Diencephalon (tissue), 1 donor: ENCODE measurements around the gene TMEM41B. TPM values are rescaled to one million over a fixed set of nuclear protein-coding genes. Genes with fewer than 3 reads are reported as not detected.

Source experiments
- small RNA-seq: library from RNA; depleted of rRNA; stranded (forward); fragments of <200 nt; gene quantifications from one replicate; pipeline ENCODE3, GENCODE V24; 2014
- total RNA-seq: library from RNA; depleted of rRNA; stranded (reverse); fragments of >200 nt; gene quantifications from one replicate; pipeline ENCODE4 v1.2.3, GENCODE V29; 2014

The TMEM41B gene, protein sequence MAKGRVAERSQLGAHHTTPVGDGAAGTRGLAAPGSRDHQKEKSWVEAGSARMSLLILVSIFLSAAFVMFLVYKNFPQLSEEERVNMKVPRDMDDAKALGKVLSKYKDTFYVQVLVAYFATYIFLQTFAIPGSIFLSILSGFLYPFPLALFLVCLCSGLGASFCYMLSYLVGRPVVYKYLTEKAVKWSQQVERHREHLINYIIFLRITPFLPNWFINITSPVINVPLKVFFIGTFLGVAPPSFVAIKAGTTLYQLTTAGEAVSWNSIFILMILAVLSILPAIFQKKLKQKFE
- total RNA-seq: 60.7 TPM

DNA sequence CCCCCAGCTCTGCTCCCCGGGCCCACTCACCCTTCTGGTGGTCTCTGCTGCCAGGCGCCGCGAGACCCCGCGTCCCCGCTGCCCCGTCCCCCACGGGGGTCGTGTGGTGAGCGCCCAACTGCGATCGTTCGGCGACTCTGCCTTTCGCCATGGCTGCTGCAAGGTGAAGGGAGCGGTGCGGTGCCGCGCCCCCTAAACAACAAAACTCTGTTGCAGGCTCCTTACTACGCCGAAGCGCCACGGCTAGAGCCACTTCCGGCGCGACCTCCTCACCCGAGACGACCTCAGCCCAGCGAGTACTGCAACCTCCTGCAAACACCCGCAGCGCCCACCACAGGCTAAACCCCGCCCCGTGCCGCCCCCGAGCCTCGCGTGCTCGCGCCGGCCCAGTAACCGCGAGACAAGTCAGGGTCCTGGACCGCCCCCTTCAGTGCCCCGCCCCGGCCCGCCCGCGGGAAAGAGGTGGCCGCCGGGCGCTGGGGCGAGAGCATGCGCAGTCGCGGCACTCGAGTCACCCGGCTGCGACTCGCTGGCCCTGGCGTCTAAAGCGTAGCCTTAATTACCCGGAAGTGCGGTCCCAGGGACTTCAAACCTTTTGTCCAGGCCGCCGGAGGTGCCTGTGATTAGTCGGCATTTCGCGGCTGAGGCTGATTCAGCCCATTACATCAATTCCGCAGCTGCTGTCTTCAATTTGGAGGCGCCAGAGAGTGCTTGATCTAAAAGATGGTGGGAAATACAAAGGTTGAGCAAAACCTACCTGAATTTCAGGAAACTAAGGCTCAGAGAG, at the start of gene TMEM41B:
TMEM41B (minus strand) TSS at position 303 of the 787 bp plus-strand sequence; CDS start at position 151, 152 bp downstream.

DNA sequence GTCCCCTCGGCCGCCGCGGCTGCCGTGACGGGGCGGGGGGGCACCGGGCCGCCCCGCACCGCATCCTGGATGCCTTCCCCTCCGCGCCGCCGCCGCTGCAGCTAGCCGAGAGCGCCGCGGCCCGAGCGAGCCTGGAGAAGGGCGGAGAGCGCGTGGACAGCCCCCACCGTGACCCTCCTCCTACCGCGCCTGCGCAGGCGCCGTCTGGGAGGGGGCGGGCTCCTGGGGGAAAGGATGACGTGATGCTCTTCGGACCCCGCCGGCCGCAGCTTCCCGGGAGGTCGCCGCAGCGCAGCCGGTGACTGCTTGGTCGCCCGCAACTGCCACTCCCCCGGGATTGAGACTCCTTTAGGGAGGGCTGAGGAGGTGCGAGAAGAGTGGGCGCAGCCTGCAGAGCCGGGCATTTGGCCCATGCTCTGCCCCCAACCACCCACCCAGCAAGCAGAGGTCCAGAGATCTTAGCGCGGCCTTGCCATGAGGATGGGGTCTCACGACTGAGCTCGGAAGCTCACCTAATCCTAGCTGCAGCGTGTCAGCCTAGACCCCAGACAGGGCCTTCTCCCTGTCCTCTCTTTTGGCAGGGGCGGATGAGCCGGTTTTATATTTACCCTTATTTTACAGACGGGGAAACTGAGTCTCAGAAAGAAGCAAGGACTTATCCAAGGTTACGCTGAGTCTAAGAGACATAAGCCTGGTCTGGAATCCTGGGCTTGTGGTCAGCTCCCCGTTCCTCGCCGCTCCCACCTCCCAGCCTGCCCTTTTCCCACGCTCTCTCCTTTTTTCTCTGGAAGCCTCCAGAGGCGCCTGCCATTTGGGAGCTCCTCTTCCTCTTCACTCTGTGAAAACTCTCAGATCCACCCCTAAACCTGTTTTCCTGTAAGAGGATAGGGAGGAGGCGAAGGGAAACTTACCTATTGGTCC, 48.9 kb downstream of the TMEM41B start, which contains the start of gene DENND5A:
DENND5A (minus strand) TSS at position 140 of the 921 bp plus-strand sequence. CDS start 281 bp downstream, outside the sequence.

Small RNA genes lying within 50 kb of the gene (small RNA-seq; reads per million reads assigned to genes)
- gene RF00017: not detected

Other genes starting within 250 kb of the TMEM41B start
- gene SCUBE2, start 223.0 kb downstream of the TMEM41B start, total RNA-seq: 12.5 TPM
- 198 TPM for gene DENND5A, start 49.2 kb downstream of the TMEM41B start, total RNA-seq
- 197 TPM for gene IPO7, start 70.1 kb upstream of the TMEM41B start, total RNA-seq
- gene ZNF143, start 146.4 kb upstream of the TMEM41B start, total RNA-seq: 29.3 TPM